HL-60/S4 (cell line): ENCODE measurements around the gene AK5.
"Not testable (repeated sequence)": the region's sequence is repeated elsewhere in the genome, so short reads cannot be mapped to it uniquely, and the experiment has no call there.

ENCODE experiments used
- in situ Hi-C: fragments of 300-500 bp; cut with MboI; formaldehyde crosslinking; loops from 2 replicates; pipeline ENCODE4 v1.14.3; 2022; ENCODE audit warnings: low sequenced_read_pairs

The AK5 gene

GRCh38 chr1:77283701-77284425, 2.0 kb downstream of the AK5 start:
- in situ Hi-C loops = no loop called here

GRCh38 chr1:77287535-77287934, 5.7 kb downstream of the AK5 start:
- in situ Hi-C loops = no loop called here

- in situ Hi-C loops = no loop called here
Measured at GRCh38 chr1:77288275-77288674, 6.5 kb downstream of the AK5 start.

- in situ Hi-C loops = no loop called here
Measured at GRCh38 chr1:77290576-77290975, 8.8 kb downstream of the AK5 start.

GRCh38 chr1:77292551-77292950, 10.7 kb downstream of the AK5 start:
- in situ Hi-C loops = no loop called here

GRCh38 chr1:77300566-77300965, 18.7 kb downstream of the AK5 start:
- in situ Hi-C loops = no loop called here

DNA sequence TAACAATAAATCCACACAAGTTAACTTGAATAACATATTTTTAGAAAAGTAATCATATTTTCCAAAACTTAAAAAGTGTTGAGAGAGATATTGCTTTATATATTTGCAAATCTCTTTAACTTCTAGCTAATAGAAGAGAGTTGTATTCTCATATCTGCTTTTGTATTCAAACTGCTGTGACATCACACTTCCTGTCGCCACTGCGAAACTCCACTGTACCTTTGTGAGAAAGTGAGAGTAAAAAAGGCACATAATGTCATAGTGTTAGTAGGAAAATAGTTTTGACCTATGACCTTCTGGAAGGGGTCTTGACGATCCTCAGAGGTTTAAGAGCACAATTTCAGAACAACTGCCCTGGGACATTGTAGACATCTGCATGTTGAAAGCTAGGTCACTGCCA, 21.6 kb downstream of the AK5 start:
- in situ Hi-C loops = no loop called here

GRCh38 chr1:77308889-77309621, 27.2 kb downstream of the AK5 start:
- in situ Hi-C loops = no loop called here

DNA sequence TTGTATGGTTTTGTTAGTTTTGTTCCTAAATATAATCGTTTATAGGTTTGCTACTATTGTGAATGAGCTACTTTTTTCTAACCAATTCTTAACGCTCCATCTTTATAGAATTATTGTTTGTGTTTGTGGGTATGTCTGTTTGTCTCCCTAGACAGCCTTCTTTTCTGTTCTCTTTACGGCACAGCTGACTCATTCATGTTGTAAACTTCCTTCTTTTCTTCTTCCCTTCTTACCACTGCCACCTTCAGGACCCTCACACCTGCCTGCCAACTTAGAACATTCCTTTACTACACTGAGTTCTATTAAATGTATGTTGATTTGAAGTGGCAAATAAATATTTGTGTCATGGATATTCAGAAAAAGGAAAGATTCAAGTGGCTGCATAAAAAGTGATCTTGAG, 29.1 kb downstream of the AK5 start:
- in situ Hi-C loops = no loop called here

GRCh38 chr1:77312364-77312763, 30.5 kb downstream of the AK5 start:
- in situ Hi-C loops = not testable (repeated sequence)

DNA sequence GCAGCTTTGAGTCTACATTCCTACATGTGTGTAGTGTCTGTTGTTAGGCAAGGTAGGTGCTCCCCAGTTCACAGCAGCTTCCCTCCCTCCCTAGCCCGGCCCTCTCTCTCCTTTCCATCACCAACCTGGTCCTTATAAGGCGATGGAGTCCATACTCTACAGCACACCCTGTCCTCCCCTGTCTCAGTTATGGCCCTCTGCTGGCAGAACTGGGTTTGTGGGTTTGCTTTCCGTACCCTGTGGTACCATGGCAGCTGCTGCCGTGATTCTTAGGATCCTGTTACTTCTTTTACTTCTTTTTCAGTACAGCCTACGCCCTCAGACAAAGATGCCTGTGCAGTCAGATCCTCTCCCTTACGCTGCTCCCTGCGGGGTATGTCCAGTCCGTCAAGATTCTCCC, 31.7 kb downstream of the AK5 start:
- in situ Hi-C loops = no loop called here

DNA sequence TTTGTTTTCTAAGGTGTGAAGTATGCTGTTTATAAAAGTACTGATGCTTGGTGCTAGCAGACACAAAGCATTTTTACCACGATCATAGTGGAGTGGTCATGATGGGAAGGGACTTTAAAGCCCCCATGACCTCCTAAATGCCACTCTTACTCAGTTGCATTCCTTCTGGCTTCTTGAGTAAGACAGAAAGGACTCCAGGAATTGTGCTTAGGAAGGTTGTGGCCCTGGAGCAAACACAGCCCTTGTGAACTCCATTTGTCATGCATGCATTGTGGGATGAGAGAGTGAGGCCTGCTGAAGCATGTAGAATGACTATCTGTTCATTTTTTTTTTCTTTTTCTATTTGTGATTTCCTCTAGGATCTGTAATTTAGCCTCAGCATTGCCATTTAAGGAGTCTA, 34.2 kb downstream of the AK5 start:
- in situ Hi-C loops = no loop called here

GRCh38 chr1:77316966-77317365, 35.1 kb downstream of the AK5 start:
- in situ Hi-C loops = no loop called here

- in situ Hi-C loops = no loop called here
Measured at GRCh38 chr1:77319036-77319705, 37.4 kb downstream of the AK5 start.

GRCh38 chr1:77322061-77322900, 40.5 kb downstream of the AK5 start:
- in situ Hi-C loops = no loop called here

DNA sequence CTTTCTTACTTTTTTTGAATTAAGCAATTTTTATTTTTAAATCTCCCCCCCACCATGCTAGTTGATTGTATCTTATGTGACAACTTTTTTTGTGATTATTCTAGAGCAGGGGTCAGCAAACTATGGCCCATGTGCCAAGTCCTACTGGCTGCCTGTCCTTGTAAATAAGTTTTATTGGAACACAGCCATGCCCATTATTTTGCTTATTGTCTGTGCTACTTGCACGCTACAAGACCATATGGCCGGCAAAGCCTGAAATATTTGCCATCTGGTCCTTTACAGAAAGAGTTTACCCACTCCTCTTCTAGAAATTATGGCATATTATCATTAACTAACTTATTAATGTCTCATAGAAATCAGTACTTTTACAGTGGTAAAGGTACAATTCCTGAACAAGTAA, 51.7 kb downstream of the AK5 start:
- in situ Hi-C loops = no loop called here

- in situ Hi-C loops = no loop called here
Measured at GRCh38 chr1:77336729-77337128, 54.9 kb downstream of the AK5 start.

DNA sequence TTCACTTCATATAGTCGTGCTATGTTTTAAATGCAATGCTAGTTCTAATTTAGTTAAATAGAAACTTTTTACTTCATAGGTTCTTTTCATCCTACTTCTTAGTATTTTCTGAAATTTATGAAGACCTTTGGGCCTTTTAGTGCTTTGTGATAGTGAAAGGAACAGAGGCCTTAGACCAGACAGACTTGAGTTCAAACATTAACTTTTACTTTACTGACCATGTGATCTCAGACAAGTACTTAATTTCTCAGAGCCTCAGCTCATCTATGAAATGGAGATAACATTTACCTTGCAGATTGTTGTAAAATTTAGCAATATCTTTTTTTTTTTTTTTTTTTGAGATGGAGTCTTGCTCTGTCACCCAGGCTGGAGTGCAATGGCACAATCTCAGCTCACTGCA, 57.5 kb downstream of the AK5 start:
- in situ Hi-C loops = no loop called here

DNA sequence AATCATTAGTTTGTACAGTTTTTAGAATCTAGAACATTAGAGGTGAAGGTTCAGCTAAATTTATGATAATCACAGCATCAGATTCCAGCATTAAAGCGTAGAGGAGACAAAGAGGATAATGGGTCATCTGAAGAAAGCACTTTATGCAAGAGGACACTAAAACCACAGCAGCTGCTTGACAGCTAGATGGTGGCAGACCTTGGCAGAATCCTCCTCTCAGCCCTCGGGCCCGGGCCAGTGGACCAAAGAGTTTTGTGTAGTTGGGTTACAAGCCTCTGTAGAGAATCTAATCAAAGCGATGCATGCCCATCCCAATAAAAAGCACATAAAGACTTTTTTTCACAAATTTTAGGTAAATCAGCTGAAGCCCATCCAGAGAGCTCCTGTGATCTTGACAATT, 59.4 kb downstream of the AK5 start:
- in situ Hi-C loops = no loop called here

DNA sequence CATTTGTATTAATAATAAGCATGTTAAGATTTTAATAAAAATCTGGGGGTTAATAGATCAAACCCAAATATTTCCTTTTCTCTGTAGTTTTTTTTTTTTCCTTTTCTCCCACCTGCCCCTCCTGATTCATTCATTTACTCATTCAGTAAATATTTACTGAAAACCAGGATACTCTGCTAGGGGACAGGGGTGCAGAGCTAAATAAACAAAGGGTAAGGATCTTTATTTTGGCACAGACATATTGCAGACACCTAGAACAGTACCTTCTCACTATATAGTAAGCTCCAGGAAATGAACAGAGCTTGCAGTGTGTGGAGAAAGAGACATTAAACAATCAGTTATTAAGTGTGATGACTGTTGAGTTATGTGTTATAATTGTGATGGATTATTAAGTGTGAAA, 60.9 kb downstream of the AK5 start:
- in situ Hi-C loops = no loop called here

- in situ Hi-C loops = no loop called here
Measured at GRCh38 chr1:77347646-77348045, 65.8 kb downstream of the AK5 start.
